GM19193 (cell line): Measurements from ENCODE around the gene SLC7A11.

Source experiments
- POLR2A ChIP-seq: IDR thresholded peaks from 4 replicates; pipeline ENCODE4 v1.6.1; 2011; ENCODE audit not compliant: insufficient read depth, insufficient read length; ENCODE audit errors: extremely low read depth

The SLC7A11 gene

DNA sequence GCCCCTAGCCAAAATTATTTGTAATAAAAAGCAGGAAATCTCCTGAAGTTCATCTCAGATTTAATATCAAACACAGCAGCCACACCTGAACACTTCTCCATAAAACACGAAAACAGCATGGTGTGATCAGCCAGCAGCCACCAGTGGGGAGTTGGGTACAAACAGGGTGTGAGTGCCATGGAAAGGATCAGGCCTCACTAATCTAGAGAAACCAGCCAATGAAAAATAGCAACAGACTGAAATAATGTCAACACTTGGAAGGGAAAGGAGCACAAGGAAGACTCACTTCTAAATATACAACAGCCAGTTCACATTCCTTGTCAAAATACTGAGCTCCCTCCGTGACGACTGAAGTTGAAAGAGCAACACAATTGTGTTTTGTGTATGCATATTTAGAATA is 46.0 kb downstream of the SLC7A11 start:
- TF ChIP-seq POLR2A: no peak

DNA sequence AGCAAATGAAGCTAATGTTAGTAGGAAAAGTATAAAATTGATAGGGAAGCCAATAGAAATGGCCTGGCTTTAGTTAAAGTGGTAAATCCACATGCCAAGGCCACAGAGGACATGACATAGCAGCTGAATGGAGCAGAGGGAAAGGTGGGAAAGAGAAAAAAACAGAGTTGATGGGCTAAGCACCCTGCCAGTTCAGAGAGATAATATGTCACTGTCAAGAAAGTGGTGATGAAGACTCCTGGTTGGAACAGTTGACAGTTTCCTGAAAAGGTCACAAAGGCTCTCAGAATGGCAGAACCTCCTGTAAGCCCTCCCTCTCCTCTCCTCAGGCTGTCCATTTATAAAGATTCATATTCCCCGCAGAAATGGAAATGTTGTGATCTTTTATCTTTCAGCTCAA is 48.2 kb downstream of the SLC7A11 start:
- no peak for TF ChIP-seq POLR2A

DNA sequence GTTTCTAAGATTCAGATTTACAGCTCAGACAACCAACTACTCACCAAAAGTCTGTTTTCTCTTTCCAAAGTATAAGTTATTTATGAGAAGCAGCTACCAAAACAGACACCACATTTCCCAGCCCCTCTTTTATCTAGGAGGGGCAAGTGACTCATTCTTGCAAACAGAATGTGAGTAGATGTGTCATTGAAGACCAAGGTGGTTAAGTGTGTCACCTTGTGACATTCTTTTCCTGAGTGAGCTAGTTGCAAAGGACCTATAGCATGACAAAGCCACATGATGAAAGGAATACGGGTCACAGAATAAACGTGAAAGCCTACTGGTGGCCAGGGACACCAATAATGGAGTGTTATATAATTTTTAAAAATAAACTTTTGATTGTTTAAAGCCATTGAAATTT is 50.0 kb downstream of the SLC7A11 start:
- TF ChIP-seq POLR2A: no peak

DNA sequence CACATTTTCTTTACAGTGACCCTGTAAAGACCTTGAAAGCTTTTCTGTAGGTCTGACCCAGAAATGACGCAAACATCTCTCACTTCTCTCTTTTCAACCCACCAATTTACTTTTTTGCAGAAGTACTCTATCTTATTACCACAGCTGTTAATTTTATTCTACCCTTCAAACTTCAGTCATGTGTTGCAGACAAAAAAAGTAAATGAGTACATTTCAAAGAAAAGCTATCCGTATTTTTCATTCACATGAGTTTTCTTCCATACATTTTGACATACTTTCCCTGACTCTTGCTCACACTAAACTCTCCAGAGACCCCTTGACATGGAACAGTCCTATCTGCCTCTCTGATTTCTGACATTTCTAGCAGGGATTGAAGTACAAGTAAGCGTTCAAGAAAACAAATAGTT is 51.7 kb downstream of the SLC7A11 start:
- TF ChIP-seq POLR2A: no peak

DNA sequence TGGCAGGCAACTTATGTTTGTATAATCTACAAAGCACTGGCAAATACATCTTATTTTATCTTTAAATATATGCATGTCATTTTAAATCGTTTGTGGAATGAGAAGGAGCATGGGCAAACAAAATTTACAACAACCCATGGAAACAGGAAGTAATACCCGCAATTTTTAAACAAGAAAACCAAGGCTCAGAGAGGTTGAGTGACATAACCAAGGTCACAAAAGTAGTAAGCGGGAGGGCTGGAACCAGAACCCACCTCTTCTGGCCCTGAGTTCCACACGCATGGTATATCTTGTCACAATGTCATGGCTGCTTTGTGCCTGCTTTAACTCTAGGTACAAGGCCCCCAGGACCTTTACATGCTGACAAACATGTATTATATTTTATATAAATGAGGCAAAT is 52.9 kb downstream of the SLC7A11 start:
- TF ChIP-seq POLR2A: no peak

DNA sequence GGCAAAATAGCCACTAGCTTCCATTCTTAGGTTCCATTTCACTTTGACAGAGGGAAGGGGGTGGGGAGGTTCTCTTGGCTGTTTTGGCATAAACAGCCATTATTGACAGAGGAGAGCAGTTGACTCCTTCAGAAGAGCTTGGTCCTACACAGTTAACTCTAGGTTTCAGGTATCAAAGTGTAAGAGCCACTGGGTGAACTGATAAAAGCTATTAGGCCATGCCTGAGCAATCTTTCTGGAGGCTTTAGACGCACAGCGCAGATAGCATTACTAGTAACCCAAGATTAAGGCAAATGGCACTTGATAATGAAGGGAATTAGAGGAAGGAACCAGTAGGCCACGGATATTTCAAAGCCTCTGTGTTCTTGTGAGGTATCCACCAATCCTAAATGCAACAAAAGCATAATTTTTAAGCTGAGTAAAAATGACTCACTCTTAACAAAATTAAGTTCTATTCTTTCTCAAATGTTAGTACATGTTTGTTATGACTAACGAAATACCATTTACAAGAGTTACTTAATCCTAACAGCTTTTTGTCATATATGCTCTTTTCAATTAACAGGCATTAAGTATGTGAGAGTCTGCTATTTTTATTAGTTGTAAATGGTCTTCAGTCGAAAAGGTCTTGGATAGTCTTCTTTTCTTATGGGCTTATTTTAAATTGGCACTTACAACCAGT is 53.6 kb downstream of the SLC7A11 start:
- TF ChIP-seq POLR2A: no peak

DNA sequence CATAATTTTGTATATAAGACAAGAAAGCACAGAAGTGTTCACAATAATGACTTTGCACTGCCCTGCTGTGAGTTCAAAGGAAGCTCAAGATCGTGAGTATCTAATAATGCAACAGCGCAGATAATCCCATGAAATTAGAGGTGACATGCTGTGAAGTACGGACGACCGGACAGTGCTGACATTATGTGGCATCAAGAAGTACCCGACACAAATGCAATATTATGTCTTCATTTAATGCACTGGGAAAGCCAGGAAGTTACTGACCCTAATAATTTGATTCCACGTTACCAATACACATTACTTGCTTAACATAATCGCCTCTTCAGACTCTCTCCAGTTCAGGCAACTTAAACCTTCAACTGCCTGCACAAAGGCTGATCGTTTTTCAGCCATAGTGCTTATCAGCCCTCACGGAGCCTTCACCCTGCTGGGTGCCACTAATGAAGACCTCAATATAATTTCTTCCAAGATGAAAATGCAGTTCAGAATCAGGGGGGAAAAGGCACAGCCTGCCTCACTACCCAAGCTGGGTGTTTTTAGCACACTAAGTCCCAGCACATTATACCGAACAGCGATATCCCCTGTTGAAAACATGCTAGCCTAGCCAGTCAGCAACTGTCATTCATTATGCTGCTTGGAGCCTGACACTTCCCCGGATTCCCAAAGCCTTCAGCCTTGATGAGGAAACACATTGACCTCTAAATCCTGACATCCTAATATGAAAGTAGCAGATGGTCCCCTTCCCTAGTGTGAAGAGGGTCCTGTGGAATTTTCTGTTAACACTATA is 56.1 kb downstream of the SLC7A11 start:
- no peak for TF ChIP-seq POLR2A

DNA sequence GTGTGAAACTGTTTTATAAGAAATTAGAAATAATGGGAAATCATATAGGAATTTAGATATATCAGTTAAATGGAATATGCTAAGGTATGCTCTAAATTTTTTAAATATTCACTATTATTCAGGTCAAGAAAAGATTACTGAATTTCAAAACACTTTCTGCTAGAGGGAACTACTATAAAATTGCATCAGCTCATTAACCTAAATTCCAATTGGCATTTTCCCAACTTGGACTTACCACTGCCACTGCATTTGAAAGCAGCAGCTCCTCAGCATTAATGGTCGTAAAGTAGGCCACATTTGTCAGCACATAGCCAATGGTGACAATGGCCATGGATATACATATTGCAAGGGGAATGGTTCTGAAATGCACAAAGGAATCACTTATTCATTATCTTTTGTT is 57.3 kb downstream of the SLC7A11 start:
- no peak for TF ChIP-seq POLR2A

DNA sequence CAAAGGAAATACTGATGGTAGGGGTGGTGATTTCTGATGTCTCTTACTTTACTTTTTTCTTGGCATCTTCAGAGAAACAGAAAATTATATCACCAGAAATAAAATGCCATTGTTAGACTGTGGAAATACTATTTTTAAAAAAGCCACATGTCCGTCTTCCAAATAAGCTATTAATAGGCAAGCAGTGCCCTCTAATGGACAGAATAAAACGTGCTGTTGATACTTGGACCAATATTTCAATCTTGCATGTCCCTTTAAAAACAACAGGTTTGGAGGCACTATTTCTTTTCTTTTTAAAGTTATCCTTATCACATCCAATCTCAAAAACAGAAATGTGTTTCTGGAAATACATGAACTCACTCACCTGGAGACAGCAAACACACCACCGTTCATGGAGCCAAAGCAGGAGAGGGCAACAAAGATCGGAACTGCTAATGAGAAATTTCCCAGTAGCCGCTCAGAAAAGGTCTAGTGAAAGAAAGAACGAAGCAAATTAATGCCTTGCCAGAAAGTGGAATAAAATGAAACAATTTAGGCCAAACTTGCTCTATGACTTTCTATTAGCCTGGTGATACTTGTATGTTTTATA is 59.2 kb downstream of the SLC7A11 start:
- no peak for TF ChIP-seq POLR2A

DNA sequence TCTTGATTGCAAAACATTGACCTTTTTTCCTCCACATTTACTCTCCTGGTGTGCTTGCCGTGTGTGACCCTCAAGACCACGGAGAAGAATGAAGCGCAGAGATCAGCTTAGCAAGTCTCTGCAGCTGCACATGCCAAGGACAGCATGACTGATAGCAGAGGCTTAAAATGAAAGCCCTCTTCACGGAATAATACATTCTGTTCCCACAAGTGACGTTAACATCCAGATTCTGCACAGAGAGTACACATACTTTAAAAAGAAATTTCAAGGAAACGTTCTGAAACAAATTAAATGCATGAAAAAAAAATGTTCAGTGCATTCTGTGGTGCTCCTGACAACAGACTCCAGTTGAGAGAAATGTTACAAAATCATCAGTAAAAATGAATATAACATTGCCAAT is 60.9 kb downstream of the SLC7A11 start:
- no peak for TF ChIP-seq POLR2A

DNA sequence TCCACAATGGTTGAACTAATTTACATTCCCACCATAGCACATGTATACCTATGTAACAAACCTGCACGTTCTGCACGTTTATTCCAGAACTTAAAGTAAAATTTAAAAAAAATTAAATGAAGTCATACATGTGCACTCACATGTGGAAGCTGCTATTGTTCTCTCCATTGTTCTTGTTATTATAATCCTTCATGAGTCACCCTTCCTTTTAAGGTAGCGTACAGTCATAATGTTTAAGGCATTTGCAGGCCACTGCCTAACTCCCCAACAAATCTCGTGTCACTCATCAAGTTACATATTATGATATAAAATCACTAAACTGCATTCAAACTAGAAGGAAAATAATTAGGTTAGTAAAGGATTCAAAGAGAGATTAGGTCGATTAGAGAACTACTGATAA is 63.6 kb downstream of the SLC7A11 start:
- no peak for TF ChIP-seq POLR2A

DNA sequence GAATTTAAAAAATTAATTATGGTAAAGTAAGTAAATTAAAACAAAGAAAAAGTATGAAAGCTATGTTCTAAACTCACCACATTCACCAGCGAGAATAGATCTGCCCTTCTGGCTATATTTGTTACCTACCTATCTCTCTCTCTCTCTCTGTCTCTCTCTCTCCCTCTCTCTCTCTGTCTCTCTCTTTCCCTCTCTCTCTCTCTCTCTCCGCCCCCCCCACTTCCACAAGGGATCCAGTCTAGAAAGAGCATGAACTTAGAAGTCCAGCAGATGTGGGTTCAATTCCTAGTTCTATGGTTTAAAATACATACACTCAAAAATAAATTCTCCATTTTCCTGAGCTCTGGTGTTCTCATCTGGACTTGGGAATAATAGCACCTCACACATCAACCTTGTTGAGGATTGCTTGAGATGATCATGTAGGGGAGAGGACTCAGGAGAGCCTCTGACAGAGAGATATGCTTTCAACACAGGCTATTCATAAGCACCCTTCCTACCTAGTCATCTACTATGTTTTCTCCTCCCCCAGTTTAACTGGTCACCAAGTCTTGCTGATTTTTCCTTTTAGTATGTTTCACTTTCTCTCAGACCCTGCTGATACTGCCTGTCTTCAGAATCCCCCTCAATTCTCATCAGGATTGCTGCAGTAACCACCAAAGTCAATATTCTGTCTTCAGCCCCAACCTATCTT is 64.7 kb downstream of the SLC7A11 start:
- no peak for TF ChIP-seq POLR2A

DNA sequence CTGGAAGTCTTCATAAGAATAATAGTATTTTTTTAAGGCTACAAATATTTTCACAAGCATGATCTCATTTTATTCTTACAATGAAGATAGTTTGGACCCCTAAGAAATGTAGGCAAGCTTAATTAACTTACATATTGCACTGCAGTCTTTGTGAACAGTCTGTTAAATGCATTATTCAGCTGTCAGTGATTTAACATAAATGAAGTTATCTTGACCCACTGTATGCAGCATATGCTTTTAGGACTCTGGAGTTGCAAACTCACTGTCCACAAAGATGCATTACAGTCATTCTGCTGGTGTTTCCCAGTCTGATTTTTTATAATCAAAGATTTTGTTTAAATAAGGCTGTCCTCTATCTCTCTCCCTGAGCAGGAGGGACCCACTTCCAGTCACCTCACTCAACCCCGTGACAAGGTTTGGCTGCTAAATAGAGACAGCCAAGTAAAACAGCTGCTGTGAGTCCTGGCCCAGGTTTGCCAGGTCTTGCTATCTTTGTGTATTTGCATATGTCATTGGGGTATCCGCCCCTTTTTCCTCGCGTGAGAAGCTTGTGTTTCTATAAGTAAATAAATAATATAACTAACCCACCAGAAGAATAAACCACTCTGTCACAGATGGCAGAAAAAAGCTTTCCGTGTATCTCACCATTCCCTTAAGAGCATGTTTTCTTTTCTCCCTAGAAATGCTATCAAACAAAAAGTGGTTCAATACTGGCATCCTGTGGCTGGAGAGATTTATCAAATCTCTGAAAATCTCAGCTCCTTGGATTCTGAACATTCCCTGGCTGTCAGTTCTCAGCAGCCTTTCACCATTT is 67.0 kb downstream of the SLC7A11 start:
- TF ChIP-seq POLR2A: no peak

DNA sequence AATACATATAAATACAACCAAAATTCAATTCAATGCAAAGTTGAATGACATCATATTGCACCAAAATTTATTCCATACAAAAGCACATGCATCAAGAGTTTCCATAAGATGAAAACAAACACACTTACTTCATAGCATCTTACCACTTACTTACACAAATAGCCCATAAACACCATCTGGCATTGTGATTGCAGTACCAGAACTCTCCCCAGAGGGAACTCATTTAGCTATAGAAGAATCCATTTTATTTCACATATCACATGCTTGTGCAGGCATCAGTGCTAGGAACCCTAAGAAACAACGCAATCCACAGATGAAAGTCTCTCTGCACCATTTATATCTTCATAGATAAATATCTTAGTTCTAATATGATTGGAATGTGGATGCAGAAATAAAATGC is 77.9 kb downstream of the SLC7A11 start:
- no peak for TF ChIP-seq POLR2A

DNA sequence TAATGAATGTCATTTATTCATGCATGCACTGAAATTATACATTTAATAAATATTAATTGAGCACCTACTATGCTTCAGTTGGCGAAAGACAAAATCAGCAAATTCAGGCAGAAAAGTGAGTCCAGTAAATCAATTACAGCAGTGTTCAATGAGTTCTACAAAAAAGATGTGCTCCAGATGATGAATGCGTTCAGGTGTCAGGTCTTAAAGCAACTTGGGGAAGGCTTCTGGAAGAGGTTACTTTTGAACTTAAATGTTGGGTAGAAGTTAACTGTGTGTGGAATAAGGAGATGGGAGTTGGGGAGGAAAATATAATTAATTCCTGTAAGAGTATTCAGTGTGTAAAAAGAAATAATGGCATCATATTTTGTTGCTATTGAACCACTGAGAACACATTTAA is 79.0 kb downstream of the SLC7A11 start:
- no peak for TF ChIP-seq POLR2A
